ENCODE results near the gene MTHFD1.

Gene MTHFD1

DNA sequence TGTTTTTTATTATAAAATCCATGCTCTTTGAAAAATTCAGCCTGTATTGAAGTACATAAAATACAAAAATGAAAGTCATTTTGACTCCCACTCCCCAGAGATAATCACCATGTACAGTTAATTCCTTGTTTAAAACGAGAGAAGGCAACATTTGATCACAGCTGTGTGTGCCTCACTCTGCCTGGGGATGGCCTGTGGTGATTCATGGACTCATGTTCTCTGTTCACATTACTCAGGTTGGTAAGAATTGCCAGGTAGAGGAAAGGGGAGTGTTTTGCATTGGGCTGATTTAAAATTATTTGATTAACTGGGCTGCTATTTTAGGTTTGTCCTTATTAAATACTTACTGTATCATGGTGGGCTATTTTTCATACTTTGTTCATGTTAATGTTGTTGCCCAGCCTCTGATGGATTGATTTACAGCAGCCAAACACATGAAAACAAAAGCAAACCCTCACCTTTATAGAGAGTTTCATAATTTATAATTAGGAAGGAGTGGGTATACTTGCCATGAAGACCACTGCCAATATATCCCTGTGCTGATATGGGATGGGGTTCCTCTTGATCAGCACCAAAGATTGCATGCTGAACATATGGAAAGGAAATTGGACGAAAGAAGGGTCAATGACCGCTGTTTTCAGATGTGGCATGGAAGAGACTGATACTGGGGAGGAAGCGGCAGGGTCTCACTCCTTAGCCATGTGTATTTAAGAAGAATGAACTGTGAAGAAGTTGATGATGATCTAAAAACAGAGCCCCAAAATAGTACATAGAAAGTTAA, 119.4 kb downstream of the MTHFD1 start:
- peak overlapping the region; percentile 11 for H3K4me3 ChIP-seq (ENCODE audit: low read depth, low read length)
- peak; percentile 57 for DNase-seq (ENCODE audit: low read depth)
- TF ChIP-seq, protein P1, sequence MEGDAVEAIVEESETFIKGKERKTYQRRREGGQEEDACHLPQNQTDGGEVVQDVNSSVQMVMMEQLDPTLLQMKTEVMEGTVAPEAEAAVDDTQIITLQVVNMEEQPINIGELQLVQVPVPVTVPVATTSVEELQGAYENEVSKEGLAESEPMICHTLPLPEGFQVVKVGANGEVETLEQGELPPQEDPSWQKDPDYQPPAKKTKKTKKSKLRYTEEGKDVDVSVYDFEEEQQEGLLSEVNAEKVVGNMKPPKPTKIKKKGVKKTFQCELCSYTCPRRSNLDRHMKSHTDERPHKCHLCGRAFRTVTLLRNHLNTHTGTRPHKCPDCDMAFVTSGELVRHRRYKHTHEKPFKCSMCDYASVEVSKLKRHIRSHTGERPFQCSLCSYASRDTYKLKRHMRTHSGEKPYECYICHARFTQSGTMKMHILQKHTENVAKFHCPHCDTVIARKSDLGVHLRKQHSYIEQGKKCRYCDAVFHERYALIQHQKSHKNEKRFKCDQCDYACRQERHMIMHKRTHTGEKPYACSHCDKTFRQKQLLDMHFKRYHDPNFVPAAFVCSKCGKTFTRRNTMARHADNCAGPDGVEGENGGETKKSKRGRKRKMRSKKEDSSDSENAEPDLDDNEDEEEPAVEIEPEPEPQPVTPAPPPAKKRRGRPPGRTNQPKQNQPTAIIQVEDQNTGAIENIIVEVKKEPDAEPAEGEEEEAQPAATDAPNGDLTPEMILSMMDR (conservative IDR thresholded peaks at IDR 0.05; ENCODE audit: low read depth, low read length) = no peak

DNA sequence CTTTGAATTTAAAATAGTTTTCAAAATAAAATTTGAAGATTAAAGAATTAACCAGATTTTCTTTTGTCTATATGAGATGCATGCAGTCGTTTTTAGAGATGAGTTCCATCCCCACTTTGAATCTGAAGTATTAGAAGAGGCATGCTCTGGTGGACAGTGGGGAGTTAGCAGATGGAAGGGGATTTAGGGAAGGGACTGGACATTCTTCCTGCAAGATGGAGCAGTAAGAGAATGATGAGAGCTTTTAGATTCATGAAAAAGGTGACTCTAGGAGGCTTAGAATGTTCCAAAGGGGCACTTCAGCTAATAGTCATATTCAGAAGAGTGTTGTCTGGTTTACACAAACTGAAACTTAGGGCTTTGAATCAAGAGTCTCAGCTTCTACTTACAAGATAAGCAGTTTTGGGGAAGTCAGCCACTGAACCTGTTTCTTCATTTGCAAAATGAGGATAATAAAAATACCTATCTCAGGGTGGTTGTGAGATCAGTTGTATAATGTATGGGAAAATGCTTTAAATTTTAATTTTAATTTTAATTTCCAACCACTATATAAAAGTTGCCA, 120.1 kb downstream of the MTHFD1 start:
- DNase-seq (ENCODE audit: low read depth) = no peak
- TF ChIP-seq, protein P1 (conservative IDR thresholded peaks at IDR 0.05; ENCODE audit: low read depth, low read length) = no peak
- H3K4me3 ChIP-seq (ENCODE audit: low read depth, low read length) = no peak overlapping the region

DNA sequence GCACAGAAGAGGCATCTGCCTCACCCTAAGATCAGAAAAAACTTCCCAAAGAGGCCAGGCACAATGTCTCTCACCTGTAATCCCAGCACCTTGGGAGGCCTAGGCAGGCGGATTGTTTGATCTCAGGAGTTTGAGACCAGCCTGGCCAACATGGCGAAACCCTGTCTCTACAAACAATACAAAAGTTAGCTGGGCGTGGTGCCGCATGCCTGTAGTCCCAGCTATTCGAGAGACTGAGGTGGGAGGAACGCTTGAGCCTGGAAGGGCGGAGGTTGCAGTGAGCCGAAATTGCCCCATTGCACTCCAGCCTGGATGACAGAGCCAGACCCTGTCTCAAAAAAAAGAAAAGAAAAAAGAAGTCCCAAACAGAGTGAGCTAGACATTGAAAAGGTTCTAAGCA, 120.9 kb downstream of the MTHFD1 start:
- no peak overlapping the region for H3K4me3 ChIP-seq (ENCODE audit: low read depth, low read length)
- DNase-seq (ENCODE audit: low read depth) = no peak
- TF ChIP-seq, protein P1 (conservative IDR thresholded peaks at IDR 0.05; ENCODE audit: low read depth, low read length) = no peak
